ENCODE data around the gene VSTM5.
"Not testable (repeated sequence)": the region's sequence is repeated elsewhere in the genome, so short reads cannot be mapped to it uniquely, and the experiment has no call there.

Gene VSTM5
- total RNA-seq: 0 reads per million in 3 donors

- no peaks in the 10 kb centered on the region for H3K36me3 ChIP-seq (ENCODE audit: control insufficient read depth, insufficient read depth, low read length)
- H3K27me3 ChIP-seq (replicated peaks; ENCODE audit: control insufficient read depth, insufficient read depth, low read length, poor library complexity, severe bottlenecking): peaks cover 3% of the 10 kb centered on the region
- no peak within 1 kb of the TSS for H3K4me3 ChIP-seq (ENCODE audit: insufficient read depth, low read depth, low read length, poor library complexity, severe bottlenecking)
- H3K9me3 ChIP-seq (ENCODE audit: control insufficient read depth, low read length): no peaks in the 10 kb centered on the region
- DNase-seq: no peak
- H3K27ac ChIP-seq (ENCODE audit: insufficient read depth, low read length, poor library complexity, severe bottlenecking): no peak within 1 kb of the TSS
- H3K4me1 ChIP-seq (ENCODE audit: control insufficient read depth, insufficient read depth, low read length, poor library complexity, severe bottlenecking): peaks cover 2% of the 10 kb centered on the region
Observed at GRCh38 chr11:93850594-93851018, at the start of gene VSTM5. Gene VSTM5 (minus strand): TSS chr11:93850618. CDS start chr11:93850502, 116 bp downstream.

- Histone ChIP-seq H3K36me3 (ENCODE audit: control insufficient read depth, insufficient read depth, low read length) (no peaks in the 10 kb centered on the region), H3K27me3 (replicated peaks; ENCODE audit: control insufficient read depth, insufficient read depth, low read length, poor library complexity, severe bottlenecking) (no peaks in the 10 kb centered on the region), H3K4me3 (ENCODE audit: insufficient read depth, low read depth, low read length, poor library complexity, severe bottlenecking) (no peak overlapping the region), H3K9me3 (ENCODE audit: control insufficient read depth, low read length) (no peaks in the 10 kb centered on the region), H3K27ac (ENCODE audit: insufficient read depth, low read length, poor library complexity, severe bottlenecking) (no peak overlapping the region), H3K4me1 (ENCODE audit: control insufficient read depth, insufficient read depth, low read length, poor library complexity, severe bottlenecking) (no peaks in the 10 kb centered on the region)
- no peak for DNase-seq
Observed at GRCh38 chr11:93895106-93895862, 44.9 kb upstream of the VSTM5 start.

- Histone ChIP-seq H3K4me1 (ENCODE audit: control insufficient read depth, insufficient read depth, low read length, poor library complexity, severe bottlenecking) (no peaks in the 10 kb centered on the region), H3K27me3 (replicated peaks; ENCODE audit: control insufficient read depth, insufficient read depth, low read length, poor library complexity, severe bottlenecking) (no peaks in the 10 kb centered on the region), H3K36me3 (ENCODE audit: control insufficient read depth, insufficient read depth, low read length) (no peaks in the 10 kb centered on the region), H3K4me3 (ENCODE audit: insufficient read depth, low read depth, low read length, poor library complexity, severe bottlenecking) (no peak overlapping the region), H3K9me3 (ENCODE audit: control insufficient read depth, low read length) (no peaks in the 10 kb centered on the region), H3K27ac (ENCODE audit: insufficient read depth, low read length, poor library complexity, severe bottlenecking) (no peak overlapping the region)
- DNase-seq: no peak
Observed at GRCh38 chr11:93890391-93891051, 40.1 kb upstream of the VSTM5 start.

- Histone ChIP-seq H3K4me1 (ENCODE audit: control insufficient read depth, insufficient read depth, low read length, poor library complexity, severe bottlenecking) (no peaks in the 10 kb centered on the region), H3K4me3 (ENCODE audit: insufficient read depth, low read depth, low read length, poor library complexity, severe bottlenecking) (no peak overlapping the region), H3K27me3 (replicated peaks; ENCODE audit: control insufficient read depth, insufficient read depth, low read length, poor library complexity, severe bottlenecking) (no peaks in the 10 kb centered on the region), H3K9me3 (ENCODE audit: control insufficient read depth, low read length) (no peaks in the 10 kb centered on the region), H3K36me3 (ENCODE audit: control insufficient read depth, insufficient read depth, low read length) (no peaks in the 10 kb centered on the region), H3K27ac (ENCODE audit: insufficient read depth, low read length, poor library complexity, severe bottlenecking) (no peak overlapping the region)
- DNase-seq: no peak
Observed at GRCh38 chr11:93887111-93887510, 36.7 kb upstream of the VSTM5 start.

GRCh38 chr11:93879114-93879513, 28.7 kb upstream of the VSTM5 start:
- DNase-seq; H3K4me1 ChIP-seq (ENCODE audit: control insufficient read depth, insufficient read depth, low read length, poor library complexity, severe bottlenecking); H3K27ac ChIP-seq (ENCODE audit: insufficient read depth, low read length, poor library complexity, severe bottlenecking); H3K9me3 ChIP-seq (ENCODE audit: control insufficient read depth, low read length); H3K4me3 ChIP-seq (ENCODE audit: insufficient read depth, low read depth, low read length, poor library complexity, severe bottlenecking); H3K36me3 ChIP-seq (ENCODE audit: control insufficient read depth, insufficient read depth, low read length); H3K27me3 ChIP-seq (replicated peaks; ENCODE audit: control insufficient read depth, insufficient read depth, low read length, poor library complexity, severe bottlenecking): not testable (repeated sequence)

- Histone ChIP-seq H3K4me1 (ENCODE audit: control insufficient read depth, insufficient read depth, low read length, poor library complexity, severe bottlenecking) (no peaks in the 10 kb centered on the region), H3K4me3 (ENCODE audit: insufficient read depth, low read depth, low read length, poor library complexity, severe bottlenecking) (no peak overlapping the region), H3K27me3 (replicated peaks; ENCODE audit: control insufficient read depth, insufficient read depth, low read length, poor library complexity, severe bottlenecking) (no peaks in the 10 kb centered on the region), H3K36me3 (ENCODE audit: control insufficient read depth, insufficient read depth, low read length) (no peaks in the 10 kb centered on the region), H3K9me3 (ENCODE audit: control insufficient read depth, low read length) (no peaks in the 10 kb centered on the region), H3K27ac (ENCODE audit: insufficient read depth, low read length, poor library complexity, severe bottlenecking) (no peak overlapping the region)
- no peak for DNase-seq
Observed at GRCh38 chr11:93875637-93876036, 25.2 kb upstream of the VSTM5 start.

GRCh38 chr11:93871526-93871925, 21.1 kb upstream of the VSTM5 start:
- DNase-seq: no peak
- H3K36me3 ChIP-seq (ENCODE audit: control insufficient read depth, insufficient read depth, low read length): no peaks in the 10 kb centered on the region

GRCh38 chr11:93870616-93871015, 20.2 kb upstream of the VSTM5 start:
- no peaks in the 10 kb centered on the region for H3K9me3 ChIP-seq (ENCODE audit: control insufficient read depth, low read length)
- H3K27ac ChIP-seq (ENCODE audit: insufficient read depth, low read length, poor library complexity, severe bottlenecking): no peak overlapping the region
- no peaks in the 10 kb centered on the region for H3K27me3 ChIP-seq (replicated peaks; ENCODE audit: control insufficient read depth, insufficient read depth, low read length, poor library complexity, severe bottlenecking)
- H3K4me1 ChIP-seq (ENCODE audit: control insufficient read depth, insufficient read depth, low read length, poor library complexity, severe bottlenecking): no peaks in the 10 kb centered on the region
- no peak overlapping the region for H3K4me3 ChIP-seq (ENCODE audit: insufficient read depth, low read depth, low read length, poor library complexity, severe bottlenecking)
- H3K36me3 ChIP-seq (ENCODE audit: control insufficient read depth, insufficient read depth, low read length): no peaks in the 10 kb centered on the region
- DNase-seq: no peak

More at GRCh38 chr11:93871526-93871925, 21.1 kb upstream of the VSTM5 start:
- H3K9me3 ChIP-seq (ENCODE audit: control insufficient read depth, low read length): no peaks in the 10 kb centered on the region
- no peak overlapping the region for H3K4me3 ChIP-seq (ENCODE audit: insufficient read depth, low read depth, low read length, poor library complexity, severe bottlenecking)
- no peaks in the 10 kb centered on the region for H3K4me1 ChIP-seq (ENCODE audit: control insufficient read depth, insufficient read depth, low read length, poor library complexity, severe bottlenecking)
- H3K27ac ChIP-seq (ENCODE audit: insufficient read depth, low read length, poor library complexity, severe bottlenecking): no peak overlapping the region
- no peaks in the 10 kb centered on the region for H3K27me3 ChIP-seq (replicated peaks; ENCODE audit: control insufficient read depth, insufficient read depth, low read length, poor library complexity, severe bottlenecking)

GRCh38 chr11:93869830-93870229, 19.4 kb upstream of the VSTM5 start:
- H3K36me3 ChIP-seq (ENCODE audit: control insufficient read depth, insufficient read depth, low read length): no peaks in the 10 kb centered on the region

GRCh38 chr11:93868404-93868803, 18.0 kb upstream of the VSTM5 start:
- not testable (repeated sequence) for H3K4me3 ChIP-seq (ENCODE audit: insufficient read depth, low read depth, low read length, poor library complexity, severe bottlenecking); H3K9me3 ChIP-seq (ENCODE audit: control insufficient read depth, low read length); DNase-seq; H3K4me1 ChIP-seq (ENCODE audit: control insufficient read depth, insufficient read depth, low read length, poor library complexity, severe bottlenecking); H3K36me3 ChIP-seq (ENCODE audit: control insufficient read depth, insufficient read depth, low read length); H3K27ac ChIP-seq (ENCODE audit: insufficient read depth, low read length, poor library complexity, severe bottlenecking); H3K27me3 ChIP-seq (replicated peaks; ENCODE audit: control insufficient read depth, insufficient read depth, low read length, poor library complexity, severe bottlenecking)

More at GRCh38 chr11:93869830-93870229, 19.4 kb upstream of the VSTM5 start:
- H3K4me1 ChIP-seq (ENCODE audit: control insufficient read depth, insufficient read depth, low read length, poor library complexity, severe bottlenecking): no peaks in the 10 kb centered on the region
- no peak for DNase-seq
- H3K27me3 ChIP-seq (replicated peaks; ENCODE audit: control insufficient read depth, insufficient read depth, low read length, poor library complexity, severe bottlenecking): no peaks in the 10 kb centered on the region
- H3K4me3 ChIP-seq (ENCODE audit: insufficient read depth, low read depth, low read length, poor library complexity, severe bottlenecking): no peak overlapping the region
- no peaks in the 10 kb centered on the region for H3K9me3 ChIP-seq (ENCODE audit: control insufficient read depth, low read length)
- no peak overlapping the region for H3K27ac ChIP-seq (ENCODE audit: insufficient read depth, low read length, poor library complexity, severe bottlenecking)
